Naive thymus-derived CD4-positive, alpha-beta T cell (primary cell): ENCODE data around the gene MBNL3. TPM values are rescaled to one million over a fixed set of nuclear protein-coding genes. Genes with fewer than 3 reads are reported as not detected.

Experiments
- ATAC-seq: fragments of 150-1000 bp; cut with Tn5 transposase; 2 replicates; pipeline ENCODE4 v1.10.0; 2021; ENCODE audit warnings: mild to moderate bottlenecking, moderate library complexity
- CTCF ChIA-PET: fragments of 350-600 bp; sonication (Branson Sonifier 250); formaldehyde crosslinking; loops from one replicate; lab custom pipeline; 2021; ENCODE audit warnings: antibody characterized with exemption; lab: Charles Lee
- POLR2A ChIA-PET: fragments of 350-600 bp; sonication (Branson Sonifier 250); formaldehyde crosslinking; loops from one replicate; lab custom pipeline; 2021; ENCODE audit warnings: antibody characterized with exemption, inconsistent platforms; lab: Charles Lee
- DNase-seq, 9 donors: peaks; one replicate each; pipeline versions ENCODE4 v3.0.0 to v3.0.0-alpha.2; 2020 to 2022; ENCODE audit warnings: mixed read lengths in 1 of 9
- H3K27ac ChIP-seq: one replicate; pipeline ENCODE4 v1.7.0; 2013; ENCODE audit warnings: mild to moderate bottlenecking, low read depth, low read length, moderate library complexity
- H3K27me3 ChIP-seq, 2 donors: one replicate each; pipeline ENCODE4 v1.7.0; 2013; ENCODE audit warnings: low read length in 2 of 2, mild to moderate bottlenecking in 2 of 2, moderate library complexity in 2 of 2; ENCODE audit not compliant: control insufficient read depth in 2 of 2, insufficient read depth in 2 of 2
- H3K36me3 ChIP-seq, 3 experiments: 1 replicate in 2 of 3; 2 replicates in 1 of 3; pipeline ENCODE4 v1.7.0; 2013; ENCODE audit warnings: low read length in 3 of 3, mild to moderate bottlenecking in 3 of 3, moderate library complexity in 1 of 3; ENCODE audit not compliant: insufficient read depth in 3 of 3, control insufficient read depth in 2 of 3
- H3K4me1 ChIP-seq, 2 donors: one replicate each; pipeline ENCODE4 v1.7.0; 2013; ENCODE audit warnings: low read length in 2 of 2, mild to moderate bottlenecking in 2 of 2, moderate library complexity in 1 of 2; ENCODE audit not compliant: control insufficient read depth in 2 of 2, insufficient read depth in 2 of 2
- H3K4me3 ChIP-seq: 2 replicates; pipeline ENCODE4 v1.7.0; 2013; ENCODE audit warnings: mild to moderate bottlenecking, low read length
- H3K9me3 ChIP-seq, 3 experiments: 1 replicate in 2 of 3; 2 replicates in 1 of 3; pipeline ENCODE4 v1.7.0; 2013; ENCODE audit warnings: low read length in 3 of 3; ENCODE audit not compliant: control insufficient read depth in 2 of 3
- H3K27ac Mint-ChIP-seq, 9 donors: one replicate each; pipeline ENCODE4 v1.8.0; 2020 to 2022; ENCODE audit warnings: mixed read lengths in 9 of 9, mild to moderate bottlenecking in 8 of 9, moderate library complexity in 5 of 9, inconsistent platforms in 2 of 9
- H3K27me3 Mint-ChIP-seq, 5 donors: one replicate each; pipeline ENCODE4 v1.8.0; 2021 to 2022; ENCODE audit warnings: mixed read lengths in 5 of 5, mild to moderate bottlenecking in 1 of 5
- H3K36me3 Mint-ChIP-seq, 5 donors: one replicate each; pipeline ENCODE4 v1.8.0; 2020 to 2022; ENCODE audit warnings: mixed read lengths in 5 of 5, mild to moderate bottlenecking in 3 of 5, inconsistent platforms in 1 of 5
- H3K4me1 Mint-ChIP-seq, 7 donors: one replicate each; pipeline ENCODE4 v1.8.0; 2020 to 2022; ENCODE audit warnings: mixed read lengths in 7 of 7, mild to moderate bottlenecking in 3 of 7, inconsistent platforms in 1 of 7
- H3K4me3 Mint-ChIP-seq, 10 donors: one replicate each; pipeline ENCODE4 v1.8.0; 2020 to 2022; ENCODE audit warnings: mild to moderate bottlenecking in 10 of 10, mixed read lengths in 10 of 10, moderate library complexity in 6 of 10, inconsistent platforms in 2 of 10
- H3K9me3 Mint-ChIP-seq, 11 donors: one replicate each; pipeline ENCODE4 v1.8.0; 2020 to 2022; ENCODE audit warnings: mixed read lengths in 11 of 11, mild to moderate bottlenecking in 4 of 11, inconsistent platforms in 1 of 11, moderate library complexity in 1 of 11
- intact Hi-C, 2 donors: fragments of 100-400 bp; cut with micrococcal nuclease; formaldehyde crosslinking; loops; one replicate each; pipeline ENCODE4 v1.15.1; 2023
- polyA plus RNA-seq, 2 donors: library from polyadenylated mRNA; unstranded; fragments of 300-500 nt; fragmentation: Illumina TruSeq; gene quantifications; one replicate each; pipeline ENCODE4 v1.2.3, GENCODE V29; 2021
- total RNA-seq, 6 experiments: library from RNA in 5 of 6; stranded (reverse) in 5 of 6; gene quantifications; 1 replicate in 5 of 6; 2 replicates in 1 of 6; pipeline ENCODE4 v1.2.3 and lab custom pipeline; 2021 to 2026

The MBNL3 gene
- total and polyA plus RNA-seq, 7 experiments from 2014 or later, result 20.8 to 38.5 (median 29.7) TPM

- Histone ChIP-seq H3K9me3 (no peaks in the 10 kb centered on the region), H3K27ac (no peak overlapping the region), H3K27me3 (no peaks in the 10 kb centered on the region), H3K36me3 (no peaks in the 10 kb centered on the region), H3K4me1 (no peaks in the 10 kb centered on the region), H3K4me3 (no peak overlapping the region)
- intact Hi-C loops, result no loop called here
- H3K36me3 Mint-ChIP-seq, result peaks cover 0 to 22% (median 2%) of the 10 kb centered on the region in 5 donors
- no peaks in the 10 kb centered on the region for H3K27me3 Mint-ChIP-seq
- H3K4me3 Mint-ChIP-seq, result no peak overlapping the region
- DNase-seq (no peak), ATAC-seq (no peak)
- H3K27ac Mint-ChIP-seq, result no peak overlapping the region
- H3K9me3 Mint-ChIP-seq, result no peaks in the 10 kb centered on the region
- H3K4me1 Mint-ChIP-seq, result peaks cover 0 to 4% (median 0%) of the 10 kb centered on the region in 7 donors
- POLR2A ChIA-PET, result no interaction called here
- CTCF ChIA-PET, result no interaction called here
Measured at GRCh38 chrX:132433551-132433950, 55.3 kb downstream of the MBNL3 start.

- H3K36me3 Mint-ChIP-seq, result peaks cover 0 to 22% (median 2%) of the 10 kb centered on the region in 5 donors
- CTCF ChIA-PET, result no interaction called here
- no peak overlapping the region for H3K4me3 Mint-ChIP-seq
- Histone ChIP-seq H3K27ac (no peak overlapping the region), H3K4me1 (no peaks in the 10 kb centered on the region), H3K27me3 (no peaks in the 10 kb centered on the region), H3K36me3 (no peaks in the 10 kb centered on the region), H3K9me3 (no peaks in the 10 kb centered on the region), H3K4me3 (no peak overlapping the region)
- peaks cover 0 to 4% (median 0%) of the 10 kb centered on the region in 7 donors for H3K4me1 Mint-ChIP-seq
- no peak for ATAC-seq
- no peaks in the 10 kb centered on the region for H3K9me3 Mint-ChIP-seq
- POLR2A ChIA-PET, result no interaction called here
- no peak overlapping the region for H3K27ac Mint-ChIP-seq
- DNase-seq, result no peak
- intact Hi-C loops, result no loop called here
- no peaks in the 10 kb centered on the region for H3K27me3 Mint-ChIP-seq
Measured at GRCh38 chrX:132433001-132433400, 55.8 kb downstream of the MBNL3 start.

GRCh38 chrX:132428896-132429295 lies 59.9 kb downstream of the MBNL3 start:
- Histone ChIP-seq H3K36me3 (no peaks in the 10 kb centered on the region), H3K27me3 (no peaks in the 10 kb centered on the region), H3K4me1 (no peaks in the 10 kb centered on the region), H3K27ac (no peak overlapping the region), H3K4me3 (no peak overlapping the region), H3K9me3 (no peaks in the 10 kb centered on the region)
- DNase-seq, result no peak
- peaks cover 0 to 14% (median 6%) of the 10 kb centered on the region in 7 donors for H3K4me1 Mint-ChIP-seq
- no peaks in the 10 kb centered on the region for H3K27me3 Mint-ChIP-seq
- no peaks in the 10 kb centered on the region for H3K9me3 Mint-ChIP-seq
- H3K27ac Mint-ChIP-seq, result no peak overlapping the region
- intact Hi-C loops, result no loop called here
- peaks cover 0 to 9% (median 0%) of the 10 kb centered on the region in 5 donors for H3K36me3 Mint-ChIP-seq
- ATAC-seq, result no peak
- ChIA-PET POLR2A (no interaction called here), CTCF (interaction anchor here (0.6 kb wide), 1 partner anchor 52 kb away, joined by 3 read pairs; no protein-coding TSS in a partner anchor)
- no peak overlapping the region for H3K4me3 Mint-ChIP-seq

- H3K4me1 ChIP-seq, result no peaks in the 10 kb centered on the region
- no peak overlapping the region for H3K4me3 ChIP-seq
- Mint-ChIP-seq H3K27ac (peak overlapping the region in 1 of 9 donors; percentile 23), H3K4me3 (no peak overlapping the region), H3K4me1 (peaks cover 0 to 17% (median 6%) of the 10 kb centered on the region in 7 donors), H3K9me3 (no peaks in the 10 kb centered on the region), H3K27me3 (no peaks in the 10 kb centered on the region), H3K36me3 (peaks cover 0 to 3% (median 0%) of the 10 kb centered on the region in 5 donors)
- ATAC-seq, result no peak
- H3K27me3 ChIP-seq, result no peaks in the 10 kb centered on the region
- intact Hi-C loops, result no loop called here
- no peak overlapping the region for H3K27ac ChIP-seq
- DNase-seq, result no peak
- ChIA-PET POLR2A (no interaction called here), CTCF (no interaction called here)
- H3K36me3 ChIP-seq, result no peaks in the 10 kb centered on the region
- H3K9me3 ChIP-seq, result no peaks in the 10 kb centered on the region
Measured at GRCh38 chrX:132426695-132427281, 62.0 kb downstream of the MBNL3 start.

GRCh38 chrX:132425744-132426318 lies 63.0 kb downstream of the MBNL3 start:
- H3K4me3 ChIP-seq, result no peak overlapping the region
- DNase-seq (no peak), ATAC-seq (no peak)
- ChIA-PET POLR2A (no interaction called here), CTCF (no interaction called here)
- H3K27me3 ChIP-seq, result no peaks in the 10 kb centered on the region
- H3K27ac Mint-ChIP-seq, result no peak overlapping the region
- H3K9me3 ChIP-seq, result no peaks in the 10 kb centered on the region
- no peaks in the 10 kb centered on the region for H3K4me1 ChIP-seq
- H3K4me1 Mint-ChIP-seq, result peaks cover 0 to 12% (median 6%) of the 10 kb centered on the region in 7 donors
- H3K36me3 ChIP-seq, result no peaks in the 10 kb centered on the region
- H3K9me3 Mint-ChIP-seq, result no peaks in the 10 kb centered on the region
- intact Hi-C loops, result no loop called here
- no peaks in the 10 kb centered on the region for H3K36me3 Mint-ChIP-seq
- no peak overlapping the region for H3K4me3 Mint-ChIP-seq
- no peak overlapping the region for H3K27ac ChIP-seq
- no peaks in the 10 kb centered on the region for H3K27me3 Mint-ChIP-seq

- Histone ChIP-seq H3K36me3 (no peaks in the 10 kb centered on the region), H3K27me3 (no peaks in the 10 kb centered on the region), H3K4me1 (no peaks in the 10 kb centered on the region), H3K9me3 (no peaks in the 10 kb centered on the region), H3K27ac (no peak overlapping the region), H3K4me3 (no peak overlapping the region)
- H3K9me3 Mint-ChIP-seq, result no peaks in the 10 kb centered on the region
- H3K27ac Mint-ChIP-seq, result no peak overlapping the region
- DNase-seq, result no peak
- H3K27me3 Mint-ChIP-seq, result no peaks in the 10 kb centered on the region
- CTCF ChIA-PET, result no interaction called here
- intact Hi-C loops, result no loop called here
- H3K4me3 Mint-ChIP-seq, result no peak overlapping the region
- H3K36me3 Mint-ChIP-seq, result peaks cover 0 to 12% (median 3%) of the 10 kb centered on the region in 5 donors
- POLR2A ChIA-PET, result no interaction called here
- no peak for ATAC-seq
- peaks cover 0 to 12% (median 6%) of the 10 kb centered on the region in 7 donors for H3K4me1 Mint-ChIP-seq
Measured at GRCh38 chrX:132423323-132423722, 65.5 kb downstream of the MBNL3 start.

GRCh38 chrX:132415012-132415411 lies 73.8 kb downstream of the MBNL3 start:
- H3K9me3 ChIP-seq, result no peaks in the 10 kb centered on the region
- ChIA-PET POLR2A (no interaction called here), CTCF (no interaction called here)
- no peaks in the 10 kb centered on the region for H3K4me1 ChIP-seq
- no peak overlapping the region for H3K27ac Mint-ChIP-seq
- peaks cover 0 to 16% (median 4%) of the 10 kb centered on the region in 7 donors for H3K4me1 Mint-ChIP-seq
- H3K36me3 ChIP-seq, result no peaks in the 10 kb centered on the region
- H3K4me3 Mint-ChIP-seq, result no peak overlapping the region
- H3K27me3 ChIP-seq, result no peaks in the 10 kb centered on the region
- intact Hi-C loops, result no loop called here
- H3K27ac ChIP-seq, result no peak overlapping the region
- ATAC-seq (no peak), DNase-seq (no peak)
- H3K9me3 Mint-ChIP-seq, result peaks cover 0 to 3% (median 0%) of the 10 kb centered on the region in 11 donors
- H3K36me3 Mint-ChIP-seq, result peaks cover 0 to 9% (median 3%) of the 10 kb centered on the region in 5 donors
- H3K4me3 ChIP-seq, result no peak overlapping the region
- no peaks in the 10 kb centered on the region for H3K27me3 Mint-ChIP-seq
